CD1c-positive myeloid dendritic cell (primary cell): ENCODE measurements around the gene GPD1L.
"Not testable (repeated sequence)": the region's sequence is repeated elsewhere in the genome, so short reads cannot be mapped to it uniquely, and the experiment has no call there.

Source experiments
- DNase-seq: peaks from one replicate; pipeline ENCODE4 v3.0.0-alpha.2; 2016; ENCODE audit errors: extremely low spot score

The GPD1L gene

GRCh38 chr3:32105291-32106131 lies 909 bp upstream of the GPD1L start:
- no peak for DNase-seq

GRCh38 chr3:32106929-32107362 lies 526 bp downstream of the GPD1L start:
- no peak for DNase-seq

DNA sequence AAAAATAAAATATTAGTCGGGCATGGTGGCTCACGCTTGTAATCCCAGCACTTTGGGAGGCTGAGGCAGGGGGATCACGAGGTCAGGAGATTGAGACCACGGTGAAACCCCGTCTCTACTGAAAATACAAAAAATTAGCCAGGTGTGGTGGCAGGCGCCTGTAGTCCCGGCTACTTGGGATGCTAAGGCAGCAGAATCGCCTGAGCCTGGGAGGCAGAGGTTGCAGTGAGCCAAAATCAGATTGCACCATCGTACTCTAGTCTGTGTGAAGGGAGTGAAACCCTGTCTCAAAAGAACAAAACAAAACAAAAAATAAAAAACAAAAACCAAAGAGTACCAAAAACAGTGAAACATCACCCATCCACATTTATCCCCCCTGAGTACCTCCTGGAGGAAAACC lies 1.8 kb downstream of the GPD1L start:
- not testable (repeated sequence) for DNase-seq

GRCh38 chr3:32109256-32109655 lies 2.8 kb downstream of the GPD1L start:
- no peak for DNase-seq

DNA sequence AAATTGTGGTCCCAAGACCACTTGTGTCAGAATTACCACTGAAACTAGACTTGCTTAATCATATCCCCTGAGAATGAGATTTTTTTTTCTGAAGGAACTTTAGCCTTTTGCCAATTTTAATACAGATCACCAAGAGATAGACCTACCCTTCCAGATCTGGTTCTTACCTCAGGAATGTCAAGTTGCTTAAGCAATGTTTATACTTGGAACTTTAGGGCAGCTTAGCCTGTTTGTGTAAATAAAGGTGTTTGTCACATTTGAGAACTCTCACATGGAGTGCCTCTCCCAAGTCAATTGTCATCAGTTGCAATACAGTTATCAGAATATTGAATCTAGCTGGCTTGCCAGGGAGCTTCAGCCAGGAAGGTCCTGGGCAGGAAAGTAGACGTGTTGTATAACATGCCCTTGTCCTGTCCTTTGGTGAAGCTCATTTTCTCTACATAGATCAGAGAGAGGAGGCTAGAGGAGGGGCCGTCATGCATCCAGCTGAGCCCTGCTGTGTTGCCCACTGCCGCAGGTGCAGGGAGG lies 3.9 kb downstream of the GPD1L start:
- DNase-seq, result no peak

GRCh38 chr3:32111560-32111959 lies 5.1 kb downstream of the GPD1L start:
- DNase-seq, result no peak

DNA sequence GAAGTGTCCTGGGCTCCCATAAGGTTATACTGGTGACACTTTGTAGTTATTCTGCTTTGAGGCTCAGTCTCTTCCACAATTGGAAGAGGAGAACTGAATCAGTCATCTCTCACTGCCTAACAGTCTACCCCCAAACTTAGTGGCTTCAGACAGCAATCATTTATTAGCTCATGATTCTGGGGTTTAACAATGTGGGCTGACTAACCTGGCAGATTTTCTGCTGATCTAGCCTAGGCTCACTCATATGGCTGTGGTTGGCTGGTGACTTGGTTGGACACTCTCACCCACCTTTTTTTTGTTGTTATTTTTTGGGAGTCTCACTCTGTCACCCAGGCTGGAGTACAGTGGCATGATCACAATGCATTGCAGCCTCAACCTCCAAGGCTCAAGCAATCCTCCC lies 7.1 kb downstream of the GPD1L start:
- no peak for DNase-seq

GRCh38 chr3:32113981-32114545 lies 7.6 kb downstream of the GPD1L start:
- DNase-seq, result no peak

GRCh38 chr3:32114546-32115386 lies 8.3 kb downstream of the GPD1L start:
- peak; percentile 36 for DNase-seq

DNA sequence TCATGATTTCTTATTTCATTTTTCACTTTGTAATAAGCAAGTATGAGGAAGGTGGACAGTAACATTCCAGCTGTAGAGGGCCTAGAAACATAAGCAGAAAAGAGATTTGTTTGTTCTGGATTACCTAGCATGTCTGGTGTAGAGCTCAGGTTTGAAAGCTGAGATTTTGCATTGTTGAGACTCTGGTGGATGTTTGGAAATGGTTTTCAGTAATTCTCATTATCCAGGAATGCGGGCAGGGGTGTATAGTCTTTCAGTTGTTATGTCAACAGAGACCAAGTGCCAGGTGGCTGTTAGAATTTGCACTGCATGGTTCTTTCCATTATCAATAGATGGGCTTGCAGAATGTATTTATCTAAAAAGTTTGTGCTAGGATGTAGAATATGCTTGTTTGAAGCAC lies 10.9 kb downstream of the GPD1L start:
- no peak for DNase-seq

GRCh38 chr3:32118215-32118614 lies 11.8 kb downstream of the GPD1L start:
- DNase-seq, result no peak

DNA sequence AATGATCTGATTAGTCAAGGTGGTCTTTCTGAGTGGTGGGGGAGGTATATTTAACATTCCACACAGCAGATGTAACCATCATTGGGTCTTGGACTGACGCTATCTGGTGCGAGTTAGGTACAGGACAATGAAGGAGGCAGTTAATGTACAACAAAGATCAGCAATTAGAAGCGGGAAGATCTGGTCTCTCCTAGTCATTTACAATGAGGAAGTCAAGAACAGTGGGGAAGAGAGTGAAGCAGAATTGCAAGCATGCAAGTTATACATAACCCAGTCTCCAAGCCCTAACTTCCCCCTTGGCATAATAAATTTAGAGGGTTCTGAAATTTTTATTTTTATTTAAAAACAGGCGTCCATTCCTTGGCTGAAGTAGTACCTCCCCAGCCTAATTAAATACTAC lies 14.1 kb downstream of the GPD1L start:
- DNase-seq, result peak; percentile 70

GRCh38 chr3:32121137-32121536 lies 14.7 kb downstream of the GPD1L start:
- DNase-seq, result no peak

DNA sequence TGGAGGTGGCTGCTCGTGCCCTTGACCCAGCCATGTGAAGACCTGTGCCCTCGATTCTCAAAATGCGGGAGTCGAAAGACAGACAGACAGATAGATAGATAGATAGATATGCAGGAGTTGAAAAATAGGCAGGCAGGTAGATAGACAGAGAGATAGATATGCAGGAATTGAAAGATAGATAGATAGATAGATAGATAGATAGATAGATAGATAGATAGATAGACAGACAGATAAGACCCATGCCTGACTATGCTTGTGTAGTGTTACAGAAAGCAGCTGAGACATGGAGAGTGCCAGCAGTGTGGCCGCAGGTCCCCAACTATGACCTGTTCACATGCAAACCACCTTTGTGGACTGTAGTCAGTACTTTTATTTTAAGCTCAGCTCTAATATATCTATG lies 17.2 kb downstream of the GPD1L start:
- DNase-seq, result no peak

DNA sequence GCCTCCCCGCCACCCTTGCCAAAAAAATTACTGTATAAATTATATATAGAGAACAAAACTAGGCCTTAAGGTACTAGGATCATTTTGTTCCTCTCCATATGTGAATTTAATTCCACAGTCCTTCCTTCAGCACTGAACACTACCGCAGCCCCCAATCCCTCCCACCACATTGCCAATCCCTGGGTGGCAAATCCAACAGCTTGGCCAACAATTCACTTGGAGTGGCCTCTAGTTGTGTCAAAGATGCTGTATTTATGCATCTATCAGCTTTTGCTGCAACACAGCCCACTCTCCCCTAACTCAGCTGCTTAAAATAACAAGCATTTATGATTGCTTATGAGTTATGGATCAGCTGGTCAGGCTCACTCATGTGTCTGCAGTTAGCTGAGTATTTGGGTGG lies 18.6 kb downstream of the GPD1L start:
- DNase-seq, result no peak

GRCh38 chr3:32126305-32127015 lies 20.0 kb downstream of the GPD1L start:
- no peak for DNase-seq

DNA sequence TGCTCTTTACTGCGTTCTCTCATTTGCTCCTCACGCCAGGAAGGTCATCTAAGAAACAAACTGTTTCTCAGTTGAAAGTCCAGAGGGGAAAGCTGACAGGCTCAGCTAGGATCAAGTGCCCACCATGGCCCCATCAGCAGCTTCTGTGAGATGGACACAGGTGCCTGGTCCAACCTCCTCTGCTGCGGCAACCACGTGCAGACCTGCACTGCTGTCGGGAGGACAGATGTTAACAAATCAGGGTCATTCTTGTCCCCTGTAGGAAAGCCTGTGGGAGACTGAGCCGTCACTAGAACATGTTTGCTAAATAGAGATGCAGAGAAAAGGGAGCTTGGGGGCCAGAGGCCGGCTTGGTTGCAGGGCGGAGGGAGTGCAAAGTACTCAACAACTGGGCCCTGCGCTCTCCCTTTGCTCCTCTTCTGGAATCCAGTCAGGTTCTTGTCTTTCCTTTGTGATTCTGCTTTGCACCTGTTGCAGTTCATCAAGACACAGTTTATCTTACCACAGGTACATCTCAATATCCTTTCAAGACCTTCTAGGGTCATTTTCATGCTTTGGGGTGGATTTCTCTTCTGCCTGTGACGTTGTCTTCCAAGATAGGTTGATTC lies 20.9 kb downstream of the GPD1L start:
- no peak for DNase-seq

- no peak for DNase-seq
These were observed 22.5 kb downstream of the GPD1L start for GRCh38 chr3:32128936-32129335.

DNA sequence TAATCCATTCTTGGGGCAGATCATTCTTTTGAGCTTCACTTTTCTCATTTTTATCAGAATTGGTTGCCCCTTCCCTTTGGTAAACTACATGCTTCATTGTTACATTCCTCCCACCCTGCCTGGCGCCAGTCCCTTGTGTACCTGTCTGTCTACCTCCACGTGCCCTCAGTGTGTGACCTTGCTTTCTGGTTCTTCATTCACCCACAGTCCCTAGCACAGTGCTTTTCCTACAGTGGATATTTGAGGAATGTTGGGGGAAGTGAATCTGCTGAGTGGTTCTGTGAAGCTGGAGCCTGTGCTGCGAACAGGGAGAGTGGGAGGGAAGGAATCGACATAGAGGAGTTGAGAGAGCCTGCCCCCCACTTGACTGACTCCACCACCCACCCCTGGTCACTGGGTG lies 23.4 kb downstream of the GPD1L start:
- no peak for DNase-seq

DNA sequence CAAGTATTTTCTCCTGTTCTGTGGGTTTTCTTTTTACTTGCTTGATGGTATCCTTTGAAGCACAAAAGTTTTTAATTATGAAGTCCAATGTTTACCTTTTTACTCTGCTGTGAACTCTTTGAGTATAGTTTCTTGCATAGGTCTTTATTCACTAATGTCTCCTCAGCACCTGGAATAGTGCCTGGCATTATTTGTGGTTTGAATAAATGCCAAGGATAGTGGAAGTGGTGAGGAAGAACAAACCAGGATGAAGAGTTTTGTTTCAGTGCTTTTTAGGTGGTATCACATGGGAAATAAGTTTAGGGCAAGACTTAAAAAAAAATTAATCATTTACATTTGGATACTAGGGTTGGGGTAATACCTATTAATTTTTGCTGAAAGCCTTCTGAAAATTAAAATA lies 25.7 kb downstream of the GPD1L start:
- DNase-seq, result no peak

DNA sequence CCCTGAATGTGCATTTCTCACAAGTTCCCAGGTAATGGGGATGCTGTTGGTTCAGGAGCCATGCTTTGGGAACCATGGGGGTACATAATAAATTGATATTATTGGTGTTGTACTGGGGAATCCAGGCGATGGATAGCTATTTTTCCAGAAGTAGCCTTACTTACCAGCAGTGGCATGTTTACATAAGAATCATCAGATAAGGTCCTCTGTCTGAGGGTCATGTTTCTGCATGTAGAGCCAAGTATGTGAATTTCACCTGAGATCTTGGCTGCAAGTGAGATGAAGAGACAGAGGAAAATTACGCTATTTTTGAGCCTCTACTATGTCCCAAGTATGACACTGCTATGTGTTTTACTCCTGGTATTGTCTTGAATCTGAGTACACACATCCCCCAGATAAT lies 26.3 kb downstream of the GPD1L start:
- DNase-seq, result no peak
